Activated CD4-positive, alpha-beta T cell treated with anti-CD3 and anti-CD28 coated beads, Interleukin-2, amount 50 U/mL, for 16 hours (primary cell): Measurements from ENCODE around the gene SULT4A1.

Source experiments
- DNase-seq: peaks from one replicate; pipeline ENCODE4 v3.0.0-alpha.2; 2020

SULT4A1 gene

GRCh38 chr22:43827003-43827735 is 35.1 kb downstream of the SULT4A1 start:
- no peak for DNase-seq

- DNase-seq = no peak
Measured at GRCh38 chr22:43826142-43827002, 35.9 kb downstream of the SULT4A1 start.

- DNase-seq = no peak
Measured at GRCh38 chr22:43825651-43826050, 36.7 kb downstream of the SULT4A1 start.

- DNase-seq = no peak
Measured at GRCh38 chr22:43824724-43825420, 37.4 kb downstream of the SULT4A1 start.

- no peak for DNase-seq
Measured at GRCh38 chr22:43823911-43824665, 38.2 kb downstream of the SULT4A1 start.

- DNase-seq = no peak
Measured at GRCh38 chr22:43823353-43823908, 38.9 kb downstream of the SULT4A1 start.

GRCh38 chr22:43821606-43822425 is 40.5 kb downstream of the SULT4A1 start:
- DNase-seq = no peak

GRCh38 chr22:43820651-43821305 is 41.5 kb downstream of the SULT4A1 start:
- no peak for DNase-seq

- DNase-seq = no peak
Measured at GRCh38 chr22:43819931-43820640, 42.2 kb downstream of the SULT4A1 start.

GRCh38 chr22:43819421-43819921 is 42.8 kb downstream of the SULT4A1 start:
- no peak for DNase-seq

- DNase-seq = no peak
Measured at GRCh38 chr22:43818981-43819380, 43.3 kb downstream of the SULT4A1 start.

- DNase-seq = no peak
Measured at GRCh38 chr22:43817402-43817801, 44.9 kb downstream of the SULT4A1 start.

GRCh38 chr22:43814264-43814663 is 48.0 kb downstream of the SULT4A1 start:
- DNase-seq = no peak

GRCh38 chr22:43812890-43813289 is 49.4 kb downstream of the SULT4A1 start:
- DNase-seq = no peak

GRCh38 chr22:43812149-43812842 is 50.0 kb downstream of the SULT4A1 start, which contains the start of gene EFCAB6:
TSS of gene EFCAB6 (minus strand) at chr22:43812305. CDS start at chr22:43782318, 29,987 bp downstream.
- peak; percentile 95 for DNase-seq

GRCh38 chr22:43811777-43812148 is 50.5 kb downstream of the SULT4A1 start:
- DNase-seq = no peak

- no peak for DNase-seq
Measured at GRCh38 chr22:43802897-43803495, 59.3 kb downstream of the SULT4A1 start.

- DNase-seq = no peak
Measured at GRCh38 chr22:43800970-43801369, 61.3 kb downstream of the SULT4A1 start.

GRCh38 chr22:43798492-43798891 is 63.8 kb downstream of the SULT4A1 start:
- DNase-seq = no peak
